A549 (cell line): ENCODE data around the gene HSPB7.

ENCODE experiments used
- CTCF ChIP-seq: fragments of >200 bp; sonication (Bioruptor Twin); formaldehyde crosslinking; IDR thresholded peaks from 3 replicates; pipeline ENCODE4 v1.5.1; 2016
- FOSB ChIP-seq: fragments of 250-450 bp; sonication (Bioruptor Pico); IDR thresholded peaks from 2 replicates; pipeline ENCODE4 v1.5.0; 2020; ENCODE audit warnings: mild to moderate bottlenecking, moderate library complexity
- KDM1A ChIP-seq: fragments of 200-600 bp; sonication (generic); IDR thresholded peaks from 2 replicates; pipeline ENCODE4 v1.6.1; 2016; ENCODE audit warnings: low read depth, mild to moderate bottlenecking
- PHF8 ChIP-seq: fragments of 200-600 bp; sonication (generic); IDR thresholded peaks from 2 replicates; pipeline ENCODE4 v1.6.1; 2016; ENCODE audit warnings: low read depth, mild to moderate bottlenecking, antibody characterized with exemption, moderate library complexity, borderline replicate concordance
- RAD21 ChIP-seq, 2 experiments: fragments of >200 bp in 1 of 2; sonication (Bioruptor Twin) in 1 of 2; formaldehyde crosslinking in 1 of 2; IDR thresholded peaks in 1 of 2; conservative IDR thresholded peaks in 1 of 2; 2 replicates in 1 of 2; 3 replicates in 1 of 2; pipeline ENCODE4 v1.6.1; 2012 to 2018; ENCODE audit warnings: inconsistent platforms in 1 of 2
- RNF2 ChIP-seq: fragments of 200-600 bp; sonication (generic); IDR thresholded peaks from 2 replicates; pipeline ENCODE4 v1.6.1; 2016; ENCODE audit warnings: low read depth, mild to moderate bottlenecking, antibody characterized with exemption, moderate library complexity, borderline replicate concordance

GRCh38 chr1:15994590-15995351 is 23.1 kb downstream of the HSPB7 start:
- no peak for TF ChIP-seq PHF8
- TF ChIP-seq RAD21 (conservative IDR thresholded peaks at IDR 0.05 in 1 of 2, IDR thresholded peaks at IDR 0.05 in 1 of 2) = peak; percentile 59 to 68
- no peak for TF ChIP-seq RNF2
- TF ChIP-seq KDM1A = no peak
- no peak for TF ChIP-seq FOSB (CRISPR knock-in tag)
- TF ChIP-seq CTCF = peak; percentile 45
